ENCODE results near the gene PCBP3.

PCBP3 gene

DNA sequence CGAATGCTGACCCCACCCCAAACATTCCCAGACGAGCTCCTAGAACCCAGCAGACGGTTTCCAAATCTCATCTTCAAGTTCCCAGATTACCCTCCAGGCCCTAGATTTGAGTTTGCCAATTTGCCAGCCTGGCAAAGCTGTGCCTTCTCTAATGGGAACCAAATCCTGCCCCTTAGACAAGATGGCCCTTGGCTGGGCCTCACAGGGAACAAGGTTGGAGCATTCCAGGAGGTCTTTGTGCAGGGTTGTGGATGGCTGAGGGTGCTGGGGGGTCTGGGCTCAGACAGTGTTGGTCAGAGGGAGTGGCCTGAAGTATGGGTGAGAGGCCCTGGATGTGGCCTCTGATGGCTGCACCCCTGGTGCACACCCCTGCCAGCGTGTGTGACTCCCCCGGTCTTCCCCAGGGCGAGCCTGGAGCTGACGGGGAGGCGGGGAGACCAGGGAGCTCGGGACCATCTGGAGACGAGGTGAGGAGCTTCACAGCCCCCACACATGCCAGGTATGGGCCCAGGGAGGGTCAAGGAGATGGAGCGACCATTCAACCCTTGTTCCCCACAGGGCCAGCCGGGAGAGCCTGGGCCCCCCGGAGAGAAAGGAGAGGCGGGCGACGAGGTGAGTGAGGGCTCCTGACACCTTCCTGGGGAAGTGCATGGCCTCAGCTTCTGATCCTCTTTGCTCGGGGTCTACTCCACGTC lies 348.2 kb downstream of the PCBP3 start:
- no peak for DNase-seq (ENCODE audit: low read depth in 2 of 2)

Data from stimulated activated CD8-positive, alpha-beta memory T cell treated with anti-CD3 and anti-CD28 coated beads, Interleukin-2, amount 100 ng/mL, for 1 hour (primary cell).